Breast epithelium (tissue), 3 donors: ENCODE measurements around the gene NR6A1.

Source experiments
- CTCF ChIP-seq, 3 donors: fragments of 450-650 bp; IDR thresholded peaks; one replicate each; pipeline ENCODE4 v1.5.1; 2016 to 2017; ENCODE audit warnings: antibody characterized with exemption in 3 of 3, mild to moderate bottlenecking in 3 of 3, moderate library complexity in 3 of 3
- POLR2AphosphoS5 ChIP-seq, 3 donors: sonication (generic); formaldehyde crosslinking; IDR thresholded peaks; one replicate each; pipeline ENCODE4 v1.6.1; 2017; ENCODE audit warnings: antibody characterized with exemption in 3 of 3

- no peak for TF ChIP-seq CTCF (IDR thresholded peaks at IDR 0.05)
- TF ChIP-seq POLR2AphosphoS5 (IDR thresholded peaks at IDR 0.05): no peak
Observed at GRCh38 chr9:124783830-124784229, 12.7 kb upstream of the NR6A1 start.
